HuH-7 (cell line): Measurements from ENCODE around the gene PLA2G4F.

Source experiments
- DNase-seq: peaks from one replicate; pipeline ENCODE4 v3.0.0; 2011; ENCODE audit warnings: low spot score

Gene PLA2G4F, protein sequence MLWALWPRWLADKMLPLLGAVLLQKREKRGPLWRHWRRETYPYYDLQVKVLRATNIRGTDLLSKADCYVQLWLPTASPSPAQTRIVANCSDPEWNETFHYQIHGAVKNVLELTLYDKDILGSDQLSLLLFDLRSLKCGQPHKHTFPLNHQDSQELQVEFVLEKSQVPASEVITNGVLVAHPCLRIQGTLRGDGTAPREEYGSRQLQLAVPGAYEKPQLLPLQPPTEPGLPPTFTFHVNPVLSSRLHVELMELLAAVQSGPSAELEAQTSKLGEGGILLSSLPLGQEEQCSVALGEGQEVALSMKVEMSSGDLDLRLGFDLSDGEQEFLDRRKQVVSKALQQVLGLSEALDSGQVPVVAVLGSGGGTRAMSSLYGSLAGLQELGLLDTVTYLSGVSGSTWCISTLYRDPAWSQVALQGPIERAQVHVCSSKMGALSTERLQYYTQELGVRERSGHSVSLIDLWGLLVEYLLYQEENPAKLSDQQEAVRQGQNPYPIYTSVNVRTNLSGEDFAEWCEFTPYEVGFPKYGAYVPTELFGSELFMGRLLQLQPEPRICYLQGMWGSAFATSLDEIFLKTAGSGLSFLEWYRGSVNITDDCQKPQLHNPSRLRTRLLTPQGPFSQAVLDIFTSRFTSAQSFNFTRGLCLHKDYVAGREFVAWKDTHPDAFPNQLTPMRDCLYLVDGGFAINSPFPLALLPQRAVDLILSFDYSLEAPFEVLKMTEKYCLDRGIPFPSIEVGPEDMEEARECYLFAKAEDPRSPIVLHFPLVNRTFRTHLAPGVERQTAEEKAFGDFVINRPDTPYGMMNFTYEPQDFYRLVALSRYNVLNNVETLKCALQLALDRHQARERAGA

DNA sequence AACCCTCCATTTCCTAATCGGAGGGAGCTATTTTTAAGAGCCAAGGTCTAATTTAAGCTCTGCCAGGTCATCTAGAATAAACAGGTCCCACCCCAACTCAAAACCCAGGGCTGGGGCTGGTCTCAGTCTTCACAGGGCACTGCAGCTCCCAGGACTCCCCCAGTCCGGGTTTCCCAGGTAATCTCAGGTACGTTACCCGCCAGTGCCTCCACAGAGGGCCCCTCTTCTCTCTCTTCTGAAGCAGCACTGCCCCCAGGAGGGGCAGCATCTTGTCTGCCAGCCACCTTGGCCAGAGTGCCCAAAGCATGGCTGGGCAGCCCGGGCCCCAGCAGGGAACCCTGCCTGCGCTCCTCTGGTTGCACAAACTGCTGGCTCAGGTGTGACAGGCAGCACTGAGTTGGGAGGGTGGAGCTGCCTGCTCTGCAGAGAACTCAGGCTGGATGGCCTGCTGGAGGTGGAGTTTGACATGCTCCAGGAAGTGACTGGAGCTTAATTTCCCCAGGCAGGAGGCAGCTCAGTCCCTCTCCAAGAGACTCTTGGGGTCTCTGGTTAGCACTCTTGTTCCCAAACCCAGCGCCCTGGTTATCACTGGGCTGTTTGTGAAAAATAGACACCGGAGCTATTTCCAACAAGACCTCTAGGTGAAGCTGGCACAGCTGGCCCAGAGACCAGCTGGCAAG lies at the start of gene PLA2G4F:
Gene PLA2G4F, minus strand, starts transcription at position 394 of the 680 bp plus-strand sequence. Its CDS starts 87 bp downstream, at position 307.
- DNase-seq = no peak

DNA sequence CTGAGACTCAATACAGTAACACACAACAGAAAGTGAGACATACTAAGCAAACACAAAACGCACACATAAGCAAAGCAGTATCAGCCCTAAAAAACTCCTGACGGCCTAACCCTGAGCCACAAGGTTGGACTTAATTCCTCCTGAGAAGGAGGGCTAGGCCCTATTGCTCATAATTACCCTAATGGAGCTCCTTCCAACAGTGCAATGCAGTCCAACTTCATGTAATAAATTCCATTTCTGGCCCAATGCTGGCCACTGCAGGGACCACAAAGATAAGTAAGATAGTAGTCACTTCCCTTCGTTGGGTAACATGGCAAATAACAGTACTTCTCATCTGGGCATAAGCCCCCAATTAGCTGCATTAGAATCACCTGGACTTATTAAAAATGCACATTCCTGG lies 47.5 kb upstream of the PLA2G4F start:
- DNase-seq = no peak

DNA sequence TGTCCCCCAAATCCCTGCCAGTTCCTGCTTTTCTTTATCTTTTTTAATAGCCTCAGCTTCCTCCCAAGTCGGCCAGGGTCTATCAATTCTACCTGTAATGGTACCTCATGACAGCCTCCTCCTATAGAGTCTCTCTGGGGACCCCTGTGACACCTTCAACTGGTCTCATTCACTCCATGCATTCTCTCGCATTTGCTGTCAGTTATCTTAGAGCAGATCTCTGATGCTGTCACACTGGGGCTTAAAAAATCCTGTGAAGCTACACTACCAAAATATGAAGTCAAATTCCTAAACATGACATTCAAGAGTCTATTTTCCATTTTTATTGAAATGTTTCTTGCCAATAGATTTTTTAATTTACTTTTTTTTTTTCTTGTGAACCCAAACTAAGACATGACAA lies 46.2 kb upstream of the PLA2G4F start:
- DNase-seq = no peak

DNA sequence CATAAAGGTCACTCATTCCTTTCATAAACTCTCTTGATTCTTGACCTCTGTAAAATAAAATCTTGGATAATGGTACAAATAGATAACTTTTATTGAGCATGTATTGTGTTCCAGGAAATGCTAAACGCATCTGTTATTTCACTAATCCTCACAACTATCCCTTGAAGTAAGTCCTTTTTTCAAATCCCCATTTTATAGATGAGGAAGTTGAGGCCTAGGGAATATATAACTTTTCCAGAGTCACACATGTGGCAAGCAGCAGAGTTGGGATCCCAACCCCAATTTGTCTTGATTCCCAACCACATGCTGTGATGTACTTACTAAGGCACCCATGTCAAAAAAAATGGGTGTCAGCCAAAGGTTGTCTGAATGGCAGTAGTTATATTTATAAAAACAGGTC lies 45.4 kb upstream of the PLA2G4F start:
- no peak for DNase-seq

DNA sequence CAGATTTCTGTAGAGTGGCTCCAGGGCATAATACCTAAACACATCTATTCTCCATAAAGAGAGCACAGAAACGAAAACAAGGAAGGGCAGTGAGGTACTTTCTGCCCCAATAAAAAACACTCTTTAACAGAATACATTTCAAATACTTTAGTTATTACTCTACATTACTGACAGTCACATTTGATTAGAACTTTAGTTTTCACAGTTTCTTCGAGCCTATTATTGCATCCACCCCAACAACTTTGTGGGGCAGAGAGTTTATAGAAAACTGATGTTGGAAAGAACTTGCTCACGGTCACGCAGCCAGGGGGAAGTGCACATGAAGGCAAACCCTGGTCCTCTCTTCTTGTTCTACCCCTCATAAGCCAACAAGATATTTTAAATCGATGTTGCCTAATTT lies 42.7 kb upstream of the PLA2G4F start:
- no peak for DNase-seq

DNA sequence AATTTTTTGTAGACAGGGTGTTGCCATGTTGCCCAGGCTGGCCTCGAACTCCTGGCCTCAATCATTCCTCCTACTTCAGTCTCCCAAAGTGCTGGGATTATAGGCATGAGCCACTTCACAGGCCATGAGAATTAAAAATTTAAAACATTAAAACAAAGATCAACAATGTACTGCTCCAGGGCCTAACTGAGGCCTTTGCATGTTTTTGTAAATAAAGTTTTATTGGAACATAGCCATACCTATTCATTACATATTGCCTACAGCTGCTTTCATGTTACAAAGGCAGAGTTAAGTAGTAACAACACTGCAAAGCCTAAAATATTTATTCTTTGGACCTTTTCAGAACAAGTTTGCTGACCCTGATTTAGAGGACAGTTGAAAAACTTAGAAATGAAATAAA lies 42.1 kb upstream of the PLA2G4F start:
- DNase-seq = no peak

DNA sequence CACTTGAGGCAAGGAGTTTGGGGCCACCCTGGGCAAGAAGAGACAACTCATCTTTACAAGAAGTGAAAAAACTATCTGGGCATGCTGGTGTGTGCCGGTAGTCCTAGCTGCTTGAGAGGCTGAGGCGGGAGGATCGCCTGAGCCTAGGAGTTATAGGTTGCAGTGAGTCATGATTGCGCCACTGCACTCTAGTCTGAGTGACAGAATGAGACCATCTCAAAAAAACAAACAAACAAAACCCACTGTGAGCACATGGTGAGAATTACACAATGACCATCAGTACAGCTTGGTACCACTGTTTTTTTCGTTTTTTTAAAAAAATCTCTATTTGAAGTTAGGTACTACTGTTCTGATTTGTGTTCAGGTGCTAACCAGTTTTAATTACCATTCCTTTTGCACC lies 38.1 kb upstream of the PLA2G4F start:
- peak; percentile 9 for DNase-seq

DNA sequence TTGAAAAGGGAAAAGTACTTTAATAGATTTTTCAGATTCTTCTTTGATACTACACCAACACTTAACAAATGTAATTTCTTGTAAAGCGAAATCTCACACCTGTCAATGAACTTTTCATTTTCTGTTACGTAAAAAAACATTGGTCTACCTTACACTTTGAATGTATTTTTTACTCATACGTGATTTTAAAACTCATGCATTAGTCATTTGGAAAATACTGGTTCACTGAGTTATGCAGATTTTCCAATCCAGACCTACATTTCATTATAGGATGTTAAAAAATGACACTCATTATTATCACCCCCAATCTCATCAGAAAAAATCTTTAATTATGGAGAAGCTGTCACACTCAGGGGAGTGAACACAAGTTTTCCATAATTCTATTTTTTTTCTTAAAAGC lies 36.9 kb upstream of the PLA2G4F start:
- no peak for DNase-seq

DNA sequence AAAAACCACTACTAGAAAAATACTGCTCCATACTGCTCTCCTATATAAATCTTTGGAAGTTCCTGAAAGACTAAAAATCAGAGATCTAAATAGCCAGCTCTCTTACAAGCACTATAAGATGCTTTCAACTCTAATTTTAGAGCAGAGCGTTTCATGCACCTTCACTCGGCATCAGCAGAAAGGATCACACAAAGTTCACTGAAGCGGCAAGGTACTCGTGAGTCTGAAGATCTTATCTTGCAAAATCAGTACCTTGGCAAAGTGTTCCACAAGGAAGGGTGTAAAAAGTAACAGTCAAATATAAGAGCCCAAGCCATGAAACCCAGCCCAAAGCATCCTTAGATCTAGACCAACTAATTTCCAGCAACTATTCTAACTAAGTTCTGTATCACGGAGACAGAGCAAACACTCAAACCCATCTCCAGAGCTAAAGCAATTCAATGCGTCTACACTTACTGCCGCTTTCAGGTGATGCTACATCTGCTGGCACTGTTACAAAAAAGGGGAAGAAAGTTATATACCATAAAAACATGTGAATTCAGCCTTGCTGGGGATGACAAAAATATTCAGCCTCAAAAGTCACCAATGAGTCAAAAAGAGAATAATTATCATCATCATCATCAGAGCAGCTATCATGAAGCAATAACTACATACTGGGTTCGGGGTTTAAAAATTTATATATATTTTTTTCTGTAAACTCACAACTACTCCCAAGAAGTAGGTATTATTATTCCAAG lies 35.3 kb upstream of the PLA2G4F start:
- DNase-seq = no peak

DNA sequence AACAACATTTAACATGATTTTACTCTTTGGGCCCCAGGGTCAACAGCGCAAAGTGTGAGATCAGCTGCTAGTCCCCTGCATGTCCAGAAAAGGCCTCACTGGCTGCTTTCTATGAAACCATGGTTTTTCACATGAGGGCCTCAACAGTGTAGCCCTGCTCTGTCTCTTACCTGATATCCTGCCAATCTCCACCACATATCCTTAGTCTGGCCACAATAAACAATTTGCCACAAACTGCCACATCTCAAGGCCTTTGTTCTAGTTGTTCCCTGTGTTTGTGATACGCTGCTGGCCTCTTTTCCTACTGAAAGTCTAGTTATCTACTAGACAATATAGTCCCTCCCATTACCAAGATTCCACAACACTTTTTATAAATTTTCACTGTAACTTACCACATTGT lies 33.9 kb upstream of the PLA2G4F start:
- no peak for DNase-seq

DNA sequence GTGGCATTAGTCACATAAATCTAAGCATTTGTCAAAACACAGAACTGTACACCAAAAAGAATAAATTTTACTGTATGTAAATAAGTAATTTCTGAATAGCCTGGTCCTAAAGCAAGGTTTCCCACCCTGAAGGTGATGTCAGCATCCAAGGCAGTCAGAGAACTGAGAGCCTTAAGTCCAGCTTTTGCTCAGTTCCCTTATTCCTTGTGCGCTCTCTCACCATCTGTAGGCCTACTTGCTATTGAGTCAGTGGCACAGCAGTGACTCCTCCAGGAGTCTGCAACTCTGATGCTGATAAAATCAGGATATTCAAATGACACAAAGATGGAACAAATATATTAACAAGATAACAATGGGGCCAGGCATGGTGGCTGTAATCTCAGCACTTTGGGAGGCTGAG lies 29.4 kb upstream of the PLA2G4F start:
- no peak for DNase-seq

DNA sequence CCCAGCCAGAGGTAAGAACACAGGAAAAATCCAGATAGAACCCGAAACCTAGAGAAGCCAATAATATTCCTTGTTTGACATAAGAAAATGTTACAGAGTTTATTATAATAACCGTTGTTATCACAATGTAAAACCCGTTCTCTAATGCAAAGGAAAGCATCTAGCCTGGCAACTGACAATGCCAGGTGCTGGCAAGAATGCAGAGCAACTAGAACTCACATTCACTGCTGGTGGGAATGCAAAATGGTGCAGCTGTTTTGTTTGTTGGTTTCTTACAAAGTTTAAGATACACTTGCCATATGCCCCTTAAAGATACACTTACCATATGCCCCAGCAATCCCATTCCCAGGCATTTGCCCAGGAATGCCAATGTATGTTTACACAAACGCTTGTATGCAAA lies 28.3 kb upstream of the PLA2G4F start:
- DNase-seq = no peak

DNA sequence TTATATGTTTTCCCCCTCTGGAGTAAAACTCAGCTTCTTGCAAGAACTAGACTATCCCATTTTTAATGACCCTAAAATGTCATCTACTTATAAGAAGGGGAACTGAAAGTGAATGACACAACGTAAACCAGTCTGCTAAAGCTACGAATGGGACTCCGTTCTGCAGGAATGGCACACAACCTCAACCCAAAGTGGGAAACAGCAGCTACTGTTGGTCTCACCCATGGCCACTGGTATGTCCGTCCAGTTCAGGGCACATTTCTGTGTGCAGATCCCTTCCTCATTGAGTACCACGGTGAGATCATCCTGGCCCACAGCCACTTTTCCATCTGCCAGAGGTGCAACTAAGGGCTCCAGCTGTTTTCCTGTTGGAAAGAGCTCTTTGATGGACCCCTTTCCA lies 27.9 kb upstream of the PLA2G4F start:
- no peak for DNase-seq

DNA sequence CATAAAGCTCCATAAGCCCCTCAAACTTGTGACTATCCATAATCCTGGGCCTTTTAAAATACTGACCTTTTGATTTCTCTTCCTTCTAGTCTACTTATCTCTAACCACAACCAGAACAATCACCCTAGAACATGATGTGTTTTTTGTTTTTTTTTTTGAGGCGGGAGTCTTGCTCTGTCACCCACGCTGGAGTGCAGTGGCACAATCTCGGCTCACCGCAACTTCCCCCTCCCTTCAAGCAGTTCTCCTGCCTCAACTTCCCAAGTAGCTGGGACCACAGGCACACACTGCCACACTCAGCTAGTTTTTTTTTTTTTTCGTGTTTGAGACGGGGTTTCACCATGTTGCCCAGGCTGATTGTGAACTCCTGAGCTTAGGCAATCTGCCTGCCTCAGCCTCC lies 26.5 kb upstream of the PLA2G4F start:
- DNase-seq = no peak

DNA sequence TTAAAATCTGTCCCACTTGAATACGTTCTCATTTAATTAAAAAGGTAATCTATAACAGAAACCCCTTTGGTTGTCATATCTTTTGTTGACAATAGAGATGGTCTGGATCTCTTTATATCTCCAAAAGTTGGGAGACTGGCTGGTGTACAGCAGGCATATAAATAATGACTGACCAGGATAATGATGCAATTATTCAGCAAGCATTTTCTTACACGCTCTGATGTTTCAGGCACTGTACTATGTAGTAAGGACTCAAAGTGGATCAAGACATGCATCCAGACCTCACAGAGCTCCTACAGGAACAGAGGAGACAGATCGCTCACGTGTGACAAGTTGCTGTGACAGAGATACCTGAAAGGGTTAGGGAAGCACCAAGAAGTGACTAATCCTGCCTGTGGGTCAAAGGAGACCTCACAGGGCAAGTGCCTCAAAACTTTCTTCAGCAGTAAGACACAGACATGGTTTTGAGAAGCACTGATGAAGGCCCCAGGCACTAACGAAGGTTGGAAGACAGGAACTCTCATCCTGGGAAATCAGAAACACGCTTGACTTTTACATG lies 26.0 kb upstream of the PLA2G4F start:
- no peak for DNase-seq

DNA sequence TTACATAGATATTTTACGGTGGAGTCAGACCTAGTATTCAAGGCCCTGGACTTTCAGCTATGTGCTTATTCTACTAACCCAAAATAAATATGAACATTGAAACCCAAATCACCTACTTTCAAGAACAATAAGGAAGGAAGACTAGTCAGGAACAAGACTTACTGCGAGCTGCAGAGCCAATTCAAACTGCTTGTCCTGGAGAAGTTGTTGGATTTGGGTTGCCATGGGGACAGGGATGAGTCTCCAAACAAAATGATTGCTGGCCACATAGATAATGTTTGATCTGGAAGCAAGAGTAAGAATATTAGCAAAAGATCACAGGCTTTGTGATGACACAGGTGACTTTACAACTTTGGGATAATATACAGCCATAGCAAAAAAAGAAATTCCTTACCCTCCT lies 21.6 kb upstream of the PLA2G4F start:
- no peak for DNase-seq

DNA sequence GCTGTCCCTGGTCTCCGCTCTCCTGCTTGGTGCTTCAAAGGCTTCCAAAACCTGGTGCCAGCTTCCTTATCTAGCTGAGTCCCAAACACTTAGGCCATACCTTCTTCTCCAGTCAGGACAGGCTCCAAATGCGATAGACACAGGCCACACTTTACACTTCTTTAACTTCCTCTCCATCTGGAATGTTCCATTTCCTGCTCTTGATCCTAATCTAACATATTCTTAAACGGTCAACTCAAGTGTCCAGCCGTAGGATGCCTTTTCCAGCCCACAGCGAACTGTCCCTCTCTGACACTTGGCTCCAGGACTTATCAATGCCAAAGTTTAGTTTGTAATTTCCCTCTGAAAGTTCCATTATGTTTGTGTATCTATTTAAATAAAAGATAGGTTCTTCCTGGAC lies 19.2 kb upstream of the PLA2G4F start:
- no peak for DNase-seq

DNA sequence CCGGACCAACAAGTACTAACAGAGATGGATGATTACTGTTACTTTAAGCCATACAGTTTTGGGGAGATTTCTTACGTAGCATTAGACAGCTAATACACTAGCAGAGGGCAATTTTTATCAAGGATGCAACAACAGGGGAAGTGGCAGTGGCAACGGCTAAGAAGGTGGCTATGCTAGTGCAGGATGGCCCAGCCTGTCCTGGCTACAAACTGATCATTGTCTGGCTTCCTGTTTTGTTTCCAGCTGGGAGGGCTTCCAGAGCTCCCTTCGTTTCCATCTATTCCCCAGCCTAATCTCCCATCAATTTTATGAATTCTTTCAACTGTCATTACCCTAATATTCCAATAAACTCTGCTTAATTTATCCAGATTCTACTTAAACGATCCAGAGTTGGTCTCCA lies 16.0 kb upstream of the PLA2G4F start:
- DNase-seq = no peak

DNA sequence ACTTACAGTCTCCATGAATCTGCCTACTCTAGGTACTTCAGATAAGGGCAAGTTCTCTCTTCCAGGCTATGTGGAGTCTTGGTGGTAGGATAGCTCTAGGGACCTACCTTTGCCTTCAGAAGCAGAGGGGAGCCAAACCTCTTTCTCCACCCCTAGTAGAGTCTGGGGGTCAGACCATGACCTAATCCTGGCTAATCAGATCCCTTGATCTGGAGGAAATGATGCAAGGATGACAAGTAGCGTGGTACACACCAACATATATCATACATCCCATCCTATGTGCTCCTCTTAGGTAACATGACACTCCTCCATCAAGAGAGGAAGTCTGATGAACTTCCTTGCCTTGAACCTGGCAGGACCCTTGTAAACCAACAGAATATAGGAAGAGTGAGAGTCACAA lies 15.4 kb upstream of the PLA2G4F start:
- DNase-seq = no peak

DNA sequence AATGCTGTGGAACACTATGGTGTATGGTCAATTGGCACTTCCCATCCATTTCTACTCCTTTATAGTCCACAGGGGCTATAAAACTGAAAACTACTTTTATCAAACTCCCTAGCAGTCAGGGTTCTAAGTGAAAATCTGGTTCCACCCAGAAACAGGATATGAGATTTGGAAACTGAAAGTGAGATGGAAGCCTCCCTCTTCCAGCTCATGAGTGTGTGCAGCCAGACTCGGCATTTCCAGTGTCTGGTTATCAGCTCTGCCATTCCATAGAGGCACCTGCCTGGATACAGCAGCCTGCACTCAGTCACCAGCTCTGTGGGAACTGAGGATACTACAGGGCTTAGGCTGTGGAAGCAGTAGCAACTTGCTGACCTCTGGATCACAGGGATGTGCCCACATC lies 14.7 kb upstream of the PLA2G4F start:
- DNase-seq = no peak

DNA sequence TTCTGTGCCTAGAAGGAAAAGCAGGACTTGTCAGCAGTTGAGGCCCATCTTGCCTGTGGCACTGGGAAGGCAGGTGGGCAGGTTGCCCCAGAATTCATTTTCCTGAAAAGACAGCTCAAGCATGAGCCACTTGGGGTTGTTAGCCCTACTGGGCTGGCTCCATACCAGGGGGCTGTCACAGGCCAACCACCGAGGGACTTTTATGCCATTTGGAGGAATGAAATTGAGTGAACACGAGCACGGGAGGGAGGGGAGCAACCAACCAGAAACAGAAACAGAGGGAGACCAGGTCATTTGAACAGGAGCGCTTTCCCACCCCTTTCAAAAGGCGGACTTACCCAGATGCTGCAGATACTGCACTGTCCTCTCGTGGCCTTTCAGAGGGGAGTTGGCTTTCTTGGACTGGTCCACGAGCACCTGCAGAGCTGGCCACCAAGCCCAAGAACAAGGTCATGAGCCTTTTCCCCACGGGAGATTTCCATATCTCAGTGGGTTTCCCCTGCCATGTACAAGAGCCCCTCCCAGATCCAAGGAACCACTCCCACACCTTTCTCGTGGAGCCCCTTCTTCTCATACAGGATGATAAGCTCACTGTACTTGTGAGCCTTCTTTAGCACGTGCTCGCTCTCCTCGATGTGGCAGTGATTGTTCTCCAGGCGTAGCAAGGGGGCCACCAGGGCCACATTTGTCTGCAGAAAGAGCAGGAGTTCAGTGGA lies 9.9 kb upstream of the PLA2G4F start:
- DNase-seq = no peak
